Neural cell (in vitro differentiated cells): ENCODE data around the gene KRT33A. TPM values are rescaled to one million over a fixed set of nuclear protein-coding genes. Genes with fewer than 3 reads are reported as not detected.

Source experiments
- H2AFZ ChIP-seq: fragments of 200-600, 300-800 bp; sonication (generic), shearing (Covaris generic); 2 replicates; pipeline ENCODE4 v1.6.0; 2014; ENCODE audit warnings: low read depth, mild to moderate bottlenecking, antibody characterized with exemption, low read length, moderate library complexity
- H3F3A ChIP-seq: fragments of 200-600 bp; shearing (Covaris generic); 2 replicates; pipeline ENCODE4 v1.6.1; 2016; ENCODE audit warnings: mild to moderate bottlenecking, moderate library complexity, mixed read lengths, antibody characterized with exemption, low read length; ENCODE audit not compliant: insufficient read depth, poor library complexity, severe bottlenecking
- H3K27ac ChIP-seq: fragments of 200-600, 300-800 bp; sonication (generic), shearing (Covaris generic); 2 replicates; pipeline ENCODE4 v1.5.1; 2014; ENCODE audit warnings: mild to moderate bottlenecking, low read length, moderate library complexity
- H3K27me3 ChIP-seq: fragments of 300-800, 200-600 bp; sonication (generic), shearing (Covaris generic); 2 replicates; pipeline ENCODE4 v1.6.0; 2014; ENCODE audit warnings: mild to moderate bottlenecking, low read depth, low read length, moderate library complexity; ENCODE audit not compliant: insufficient read depth
- H3K36me3 ChIP-seq: fragments of 300-800, 200-600 bp; sonication (generic), shearing (Covaris generic); 2 replicates; pipeline ENCODE4 v1.5.1; 2014; ENCODE audit warnings: mild to moderate bottlenecking, antibody characterized with exemption, low read length, moderate library complexity; ENCODE audit not compliant: insufficient read depth
- H3K4me2 ChIP-seq: fragments of 300-800, 200-600 bp; sonication (generic), shearing (Covaris generic); 2 replicates; pipeline ENCODE4 v1.6.0; 2014; ENCODE audit warnings: mild to moderate bottlenecking, low read length
- H3K4me3 ChIP-seq: fragments of 300-800, 200-600 bp; sonication (generic), shearing (Covaris generic); 2 replicates; pipeline ENCODE4 v1.5.1; 2014; ENCODE audit warnings: mild to moderate bottlenecking, low read length, moderate library complexity
- H3K79me2 ChIP-seq: fragments of 200-600 bp; shearing (Covaris generic); replicated peaks from 2 replicates; pipeline ENCODE4 v1.6.0; 2014; ENCODE audit warnings: mild to moderate bottlenecking, low read length, moderate library complexity; ENCODE audit not compliant: insufficient read depth
- H3K9ac ChIP-seq: fragments of 300-800, 200-600 bp; sonication (generic), shearing (Covaris generic); 2 replicates; pipeline ENCODE4 v1.6.1; 2016; ENCODE audit warnings: mild to moderate bottlenecking, low read length, mixed read lengths
- H3K9me2 ChIP-seq: fragments of 200-600 bp; shearing (Covaris generic); 2 replicates; pipeline ENCODE4 v1.6.1; 2016; ENCODE audit warnings: mild to moderate bottlenecking, low read length, mixed read lengths; ENCODE audit not compliant: insufficient read depth
- H3K9me3 ChIP-seq: fragments of 200-600, 300-800 bp; sonication (generic), shearing (Covaris generic); 2 replicates; pipeline ENCODE4 v1.6.1; 2016; ENCODE audit warnings: mild to moderate bottlenecking, mixed run types, low read length, moderate library complexity, mixed read lengths
- H4K20me1 ChIP-seq: fragments of 200-600 bp; shearing (Covaris generic); 2 replicates; pipeline ENCODE4 v1.6.1; 2016; ENCODE audit warnings: mild to moderate bottlenecking, mixed run types; ENCODE audit not compliant: insufficient read depth
- CTCF ChIP-seq: fragments of 450-650 bp; IDR thresholded peaks from 2 replicates; pipeline ENCODE4 v1.5.1; 2014; ENCODE audit warnings: antibody characterized with exemption, mild to moderate bottlenecking, moderate library complexity; ENCODE audit not compliant: poor library complexity, severe bottlenecking
- EP300 ChIP-seq: fragments of 450-650 bp; conservative IDR thresholded peaks from 2 replicates; pipeline ENCODE4 v1.6.1; 2014; ENCODE audit warnings: antibody characterized with exemption, mild to moderate bottlenecking, moderate library complexity; ENCODE audit not compliant: poor library complexity, severe bottlenecking
- MXI1 ChIP-seq: fragments of 450-650 bp; conservative IDR thresholded peaks from 2 replicates; pipeline ENCODE4 v1.6.1; 2014; ENCODE audit warnings: antibody characterized with exemption, mild to moderate bottlenecking; ENCODE audit not compliant: poor library complexity, severe bottlenecking
- POLR2AphosphoS5 ChIP-seq: IDR thresholded peaks from 2 replicates; pipeline ENCODE4 v1.6.1; 2012
- RAD21 ChIP-seq: fragments of 450-650 bp; conservative IDR thresholded peaks from 2 replicates; pipeline ENCODE4 v1.6.1; 2014; ENCODE audit warnings: antibody characterized with exemption, mild to moderate bottlenecking, moderate library complexity
- REST ChIP-seq: IDR thresholded peaks from 2 replicates; pipeline ENCODE4 v1.6.1; 2012; ENCODE audit warnings: borderline replicate concordance
- SMC3 ChIP-seq: fragments of 450-650 bp; conservative IDR thresholded peaks from 2 replicates; pipeline ENCODE4 v1.6.1; 2014; ENCODE audit warnings: antibody characterized with exemption, mild to moderate bottlenecking, moderate library complexity; ENCODE audit not compliant: poor library complexity
- polyA plus RNA-seq: library from polyadenylated mRNA; depleted of rRNA; stranded (reverse); fragments of >200 nt; gene quantifications from 2 replicates; pipeline ENCODE4 v1.2.3, GENCODE V29; 2014

The KRT33A gene
- polyA plus RNA-seq, 1 donor from 2014 or later = not detected

GRCh38 chr17:41322903-41323895 lies 27.4 kb downstream of the KRT33A start:
- no peak for TF ChIP-seq POLR2AphosphoS5
- no peak for TF ChIP-seq MXI1
- no peak for TF ChIP-seq CTCF
- no peak overlapping the region for H3K27ac ChIP-seq

GRCh38 chr17:41322094-41322902 lies 28.3 kb downstream of the KRT33A start:
- TF ChIP-seq POLR2AphosphoS5 (no peak), SMC3 (peak; percentile 65), REST (no peak), CTCF (peak; percentile 72), RAD21 (peak; percentile 61), EP300 (no peak)
- Histone ChIP-seq H3K27ac (no peak overlapping the region), H3K4me2 (no peak overlapping the region), H2AFZ (no peak overlapping the region), H3K9ac (no peak overlapping the region), H4K20me1 (no peaks in the 10 kb centered on the region), H3K79me2 (no peaks in the 10 kb centered on the region), H3K27me3 (no peaks in the 10 kb centered on the region), H3K36me3 (no peaks in the 10 kb centered on the region), H3K9me2 (no peaks in the 10 kb centered on the region), H3K9me3 (no peaks in the 10 kb centered on the region), H3F3A (no peaks in the 10 kb centered on the region), H3K4me3 (no peak overlapping the region)

More at GRCh38 chr17:41322903-41323895, 27.4 kb downstream of the KRT33A start:
- Histone ChIP-seq H3K9me3 (no peaks in the 10 kb centered on the region), H3K9ac (no peak overlapping the region), H2AFZ (no peak overlapping the region), H4K20me1 (no peaks in the 10 kb centered on the region), H3K79me2 (no peaks in the 10 kb centered on the region), H3K27me3 (no peaks in the 10 kb centered on the region), H3K4me2 (no peak overlapping the region), H3F3A (no peaks in the 10 kb centered on the region), H3K36me3 (no peaks in the 10 kb centered on the region), H3K4me3 (no peak overlapping the region), H3K9me2 (no peaks in the 10 kb centered on the region)
